MM.1S (cell line): ENCODE results near the gene ARHGAP33.
"Not testable (repeated sequence)": the region's sequence is repeated elsewhere in the genome, so short reads cannot be mapped to it uniquely, and the experiment has no call there.

Experiments used
- DNase-seq: peaks from one replicate; pipeline ENCODE4 v3.0.0-alpha.2; 2015
- H2AFZ ChIP-seq: fragments of 300-600 bp; sonication (generic); 2 replicates; pipeline ENCODE4 v1.6.0; 2016; ENCODE audit warnings: antibody characterized with exemption, low read length
- H3F3A ChIP-seq: fragments of 300-600 bp; sonication (generic); 2 replicates; pipeline ENCODE4 v1.6.1; 2016; ENCODE audit warnings: mild to moderate bottlenecking, antibody characterized with exemption, low read length, moderate library complexity, mixed read lengths; ENCODE audit not compliant: insufficient read depth
- H3K27ac ChIP-seq: fragments of 300-600 bp; sonication (generic); 2 replicates; pipeline ENCODE4 v1.5.1; 2016; ENCODE audit warnings: mild to moderate bottlenecking, low read length
- H3K27me3 ChIP-seq: fragments of 300-600 bp; sonication (generic); replicated peaks from 2 replicates; pipeline ENCODE4 v1.6.0; 2016; ENCODE audit warnings: low read length; ENCODE audit not compliant: insufficient read depth
- H3K36me3 ChIP-seq: fragments of 300-600 bp; sonication (generic); replicated peaks from 2 replicates; pipeline ENCODE4 v1.6.1; 2016; ENCODE audit warnings: mild to moderate bottlenecking, low read length, mixed read lengths; ENCODE audit not compliant: insufficient read depth
- H3K4me1 ChIP-seq: fragments of 300-600 bp; sonication (generic); 2 replicates; pipeline ENCODE4 v1.6.1; 2016; ENCODE audit warnings: low read length, mixed read lengths
- H3K4me2 ChIP-seq: fragments of 300-600 bp; sonication (generic); 2 replicates; pipeline ENCODE4 v1.6.0; 2016; ENCODE audit warnings: low read depth, low read length
- H3K4me3 ChIP-seq: fragments of 300-600 bp; sonication (generic); 2 replicates; pipeline ENCODE4 v1.5.1; 2016; ENCODE audit warnings: low read length, mixed read lengths
- H3K79me2 ChIP-seq: fragments of 300-600 bp; sonication (generic); 2 replicates; pipeline ENCODE4 v1.6.1; 2016; ENCODE audit warnings: mixed run types, low read length, mixed read lengths
- H3K9ac ChIP-seq: fragments of 300-600 bp; sonication (generic); 2 replicates; pipeline ENCODE4 v1.6.1; 2016; ENCODE audit warnings: low read length, mixed read lengths
- H3K9me2 ChIP-seq: fragments of 300-600 bp; sonication (generic); replicated peaks from 2 replicates; pipeline ENCODE4 v1.6.1; 2016; ENCODE audit warnings: mild to moderate bottlenecking, low read length, mixed read lengths; ENCODE audit not compliant: insufficient read depth
- H3K9me3 ChIP-seq: fragments of 300-600 bp; sonication (generic); replicated peaks from 2 replicates; pipeline ENCODE4 v1.6.1; 2016; ENCODE audit warnings: mild to moderate bottlenecking, low read length, mixed read lengths; ENCODE audit not compliant: insufficient read depth
- H4K20me1 ChIP-seq: fragments of 300-600 bp; sonication (generic); 2 replicates; pipeline ENCODE4 v1.6.1; 2016; ENCODE audit warnings: mild to moderate bottlenecking, low read length, moderate library complexity, mixed read lengths; ENCODE audit not compliant: insufficient read depth
- EZH2 ChIP-seq: fragments of 300-600 bp; sonication (generic); optimal IDR thresholded peaks from 2 replicates; pipeline ENCODE3; 2017; ENCODE audit warnings: low read depth, mild to moderate bottlenecking, antibody characterized with exemption, low read length, mixed read lengths
- EZH2phosphoT487 ChIP-seq: fragments of 300-600 bp; sonication (generic); IDR thresholded peaks from 2 replicates; pipeline ENCODE4 v1.6.1; 2018; ENCODE audit warnings: antibody characterized with exemption, low read length
- TF ChIP-seq, protein P1 (sequence below): fragments of 300-600 bp; sonication (generic); IDR thresholded peaks from 2 replicates; pipeline ENCODE4 v1.5.1; 2016; ENCODE audit warnings: antibody characterized with exemption, low read length, mixed read lengths

ARHGAP33 gene

DNA sequence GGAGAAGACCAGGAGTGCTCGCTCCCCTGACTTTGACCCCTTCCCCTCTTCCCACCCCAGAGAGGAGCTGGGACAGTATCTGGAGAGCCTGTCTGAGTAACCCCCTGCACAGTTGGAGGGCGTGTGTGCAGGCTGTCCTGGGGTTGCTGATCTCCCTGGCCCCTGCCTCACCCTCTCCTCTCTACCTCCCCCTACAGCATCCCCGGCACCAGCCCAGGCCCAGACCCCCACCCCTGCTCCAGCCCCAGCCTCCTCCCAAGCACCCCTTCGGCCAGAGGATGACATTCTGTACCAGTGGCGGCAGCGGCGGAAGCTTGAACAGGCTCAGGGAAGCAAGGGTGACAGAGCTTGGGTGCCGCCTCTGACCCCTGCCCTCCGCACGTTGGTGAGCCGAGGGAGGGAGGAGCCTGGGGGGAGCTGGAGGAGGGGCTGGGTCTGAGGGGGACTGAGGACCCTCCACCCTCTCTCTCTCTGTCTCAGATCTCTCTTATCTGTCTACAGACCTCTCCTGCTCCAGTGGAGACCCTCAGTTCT is 8.7 kb upstream of the ARHGAP33 start:
- no peaks in the 10 kb centered on the region for H4K20me1 ChIP-seq
- H3K27me3 ChIP-seq = no peaks in the 10 kb centered on the region
- no peak overlapping the region for H3K4me3 ChIP-seq
- H3K4me1 ChIP-seq = no peaks in the 10 kb centered on the region
- no peaks in the 10 kb centered on the region for H3K9me2 ChIP-seq
- no peak overlapping the region for H2AFZ ChIP-seq
- no peaks in the 10 kb centered on the region for H3F3A ChIP-seq
- H3K79me2 ChIP-seq = no peaks in the 10 kb centered on the region
- DNase-seq = no peak
- H3K4me2 ChIP-seq = no peak overlapping the region
- H3K9me3 ChIP-seq = no peaks in the 10 kb centered on the region
- TF ChIP-seq EZH2phosphoT487 = no peak
- TF ChIP-seq EZH2 = no peak
- TF ChIP-seq, protein P1, sequence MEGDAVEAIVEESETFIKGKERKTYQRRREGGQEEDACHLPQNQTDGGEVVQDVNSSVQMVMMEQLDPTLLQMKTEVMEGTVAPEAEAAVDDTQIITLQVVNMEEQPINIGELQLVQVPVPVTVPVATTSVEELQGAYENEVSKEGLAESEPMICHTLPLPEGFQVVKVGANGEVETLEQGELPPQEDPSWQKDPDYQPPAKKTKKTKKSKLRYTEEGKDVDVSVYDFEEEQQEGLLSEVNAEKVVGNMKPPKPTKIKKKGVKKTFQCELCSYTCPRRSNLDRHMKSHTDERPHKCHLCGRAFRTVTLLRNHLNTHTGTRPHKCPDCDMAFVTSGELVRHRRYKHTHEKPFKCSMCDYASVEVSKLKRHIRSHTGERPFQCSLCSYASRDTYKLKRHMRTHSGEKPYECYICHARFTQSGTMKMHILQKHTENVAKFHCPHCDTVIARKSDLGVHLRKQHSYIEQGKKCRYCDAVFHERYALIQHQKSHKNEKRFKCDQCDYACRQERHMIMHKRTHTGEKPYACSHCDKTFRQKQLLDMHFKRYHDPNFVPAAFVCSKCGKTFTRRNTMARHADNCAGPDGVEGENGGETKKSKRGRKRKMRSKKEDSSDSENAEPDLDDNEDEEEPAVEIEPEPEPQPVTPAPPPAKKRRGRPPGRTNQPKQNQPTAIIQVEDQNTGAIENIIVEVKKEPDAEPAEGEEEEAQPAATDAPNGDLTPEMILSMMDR = no peak
- H3K27ac ChIP-seq = no peak overlapping the region
- H3K36me3 ChIP-seq = no peaks in the 10 kb centered on the region
- H3K9ac ChIP-seq = no peak overlapping the region

DNA sequence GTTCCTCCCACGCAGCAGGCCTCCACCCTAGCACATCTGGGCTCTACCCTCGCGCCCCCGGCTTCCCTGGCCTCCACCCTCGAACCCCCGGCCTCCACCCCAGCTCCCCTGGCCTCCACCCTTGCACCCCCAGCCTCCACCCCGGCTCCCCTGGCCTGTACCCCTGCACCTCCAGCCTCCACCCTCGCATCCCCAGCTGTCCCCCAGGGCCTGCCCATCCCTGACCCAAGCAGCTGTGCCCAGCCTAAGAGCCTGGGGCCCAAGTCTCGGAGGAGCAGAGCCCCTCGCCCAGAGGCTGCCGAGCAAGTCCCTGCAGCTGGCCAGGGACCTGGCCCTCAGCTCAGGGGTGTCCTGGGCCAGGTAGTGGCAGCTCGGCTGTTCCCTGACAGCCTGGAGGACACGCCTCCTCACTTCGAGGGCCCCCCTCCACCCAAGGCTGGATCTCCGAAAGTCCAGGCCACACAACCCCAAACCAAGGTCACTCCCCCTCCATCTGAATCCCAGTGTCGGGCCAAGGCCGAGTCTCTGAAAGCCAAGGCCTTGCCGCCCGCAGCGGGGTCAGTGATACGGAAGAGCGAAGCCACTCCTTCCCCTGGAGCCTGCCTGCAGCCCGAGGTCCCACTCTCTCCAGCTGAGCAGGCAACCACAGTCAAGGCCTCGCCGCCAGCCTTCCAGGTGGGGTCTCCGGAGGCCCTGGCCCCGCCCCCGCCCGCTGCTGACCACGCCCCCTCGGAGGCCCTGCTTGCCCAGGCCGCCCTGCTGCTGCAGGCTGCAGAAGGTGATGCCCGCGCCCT is 7.9 kb upstream of the ARHGAP33 start:
- no peak for DNase-seq
- TF ChIP-seq, protein P1 = no peak
- TF ChIP-seq EZH2 (no peak), EZH2phosphoT487 (no peak)
- Histone ChIP-seq H3K9me2 (no peaks in the 10 kb centered on the region), H3K27ac (no peak overlapping the region), H3K9ac (no peak overlapping the region), H3K79me2 (no peaks in the 10 kb centered on the region), H3K4me2 (no peak overlapping the region), H3K9me3 (no peaks in the 10 kb centered on the region), H3K4me1 (no peaks in the 10 kb centered on the region), H2AFZ (no peak overlapping the region), H3F3A (no peaks in the 10 kb centered on the region), H4K20me1 (no peaks in the 10 kb centered on the region), H3K4me3 (no peak overlapping the region), H3K36me3 (no peaks in the 10 kb centered on the region), H3K27me3 (no peaks in the 10 kb centered on the region)

DNA sequence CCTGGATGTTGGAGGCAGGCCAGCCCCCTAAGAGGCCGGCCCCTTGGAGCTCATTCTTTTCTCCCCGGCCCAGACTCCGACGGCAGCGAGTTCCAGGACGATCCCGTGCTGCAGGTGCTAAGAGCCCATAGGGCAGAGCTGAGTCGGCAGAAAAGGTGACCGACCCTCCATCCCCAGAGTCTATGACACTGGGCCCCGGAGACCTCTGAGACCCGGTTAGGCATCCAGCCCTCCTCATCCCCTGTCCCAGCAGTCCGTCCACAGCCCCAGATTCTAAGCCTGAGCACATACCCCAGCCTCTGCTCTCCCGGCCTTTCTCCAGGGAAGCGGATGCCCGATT is 7.3 kb upstream of the ARHGAP33 start:
- Histone ChIP-seq H3K27ac (no peak overlapping the region), H3K4me2 (no peak overlapping the region), H3K9me3 (no peaks in the 10 kb centered on the region), H3K9ac (no peak overlapping the region), H4K20me1 (no peaks in the 10 kb centered on the region), H3F3A (no peaks in the 10 kb centered on the region), H3K4me1 (no peaks in the 10 kb centered on the region), H3K27me3 (no peaks in the 10 kb centered on the region), H3K79me2 (no peaks in the 10 kb centered on the region), H2AFZ (no peak overlapping the region), H3K36me3 (no peaks in the 10 kb centered on the region), H3K4me3 (no peak overlapping the region), H3K9me2 (no peaks in the 10 kb centered on the region)
- TF ChIP-seq, protein P1 = no peak
- TF ChIP-seq EZH2phosphoT487 (no peak), EZH2 (no peak)
- no peak for DNase-seq

DNA sequence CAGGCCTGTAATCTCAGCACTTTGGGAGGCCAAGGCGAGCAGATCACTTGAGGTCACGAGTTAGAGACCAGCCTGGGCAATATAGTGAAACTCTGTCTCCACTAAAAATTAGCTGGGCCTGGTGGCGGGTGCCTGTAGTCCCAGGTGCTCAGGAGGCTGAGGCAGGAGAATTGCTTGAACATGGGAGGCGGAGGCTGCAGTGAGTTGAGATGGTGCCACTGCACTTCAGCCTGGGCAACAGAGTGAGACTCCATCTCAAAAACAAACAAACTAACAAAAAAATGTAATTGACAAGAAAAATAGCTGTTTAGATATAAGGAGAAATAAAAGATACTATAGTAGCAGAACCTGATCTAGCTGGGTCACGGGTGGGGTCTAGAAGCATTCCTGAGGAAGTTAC is 3.0 kb upstream of the ARHGAP33 start:
- not testable (repeated sequence) for H3K27ac ChIP-seq

More for the DNA sequence above, 3.0 kb upstream of the ARHGAP33 start:
- H3K4me2 ChIP-seq, H3K9ac ChIP-seq, H3F3A ChIP-seq, H4K20me1 ChIP-seq, H3K27me3 ChIP-seq, H3K9me3 ChIP-seq, H3K36me3 ChIP-seq, H3K4me3 ChIP-seq, H2AFZ ChIP-seq, DNase-seq, H3K9me2 ChIP-seq: not testable (repeated sequence)
- Histone ChIP-seq H3K79me2 (peaks cover 13% of the 10 kb centered on the region), H3K4me1 (peaks cover 12% of the 10 kb centered on the region)
